Natural killer cell (primary cell): Measurements from ENCODE around the gene TEX9. TPM values are rescaled to one million over a fixed set of nuclear protein-coding genes. Genes with fewer than 3 reads are reported as not detected.

ENCODE experiments used
- ATAC-seq, 3 donors: fragments of 150-1000 bp in 2 of 3; fragments of 200-7000 bp in 1 of 3; cut with Tn5 transposase; 1 replicate in 1 of 3; 2 replicates in 2 of 3; pipeline ENCODE4 v1.10.0; 2021; ENCODE audit warnings: mild to moderate bottlenecking in 2 of 3, moderate library complexity in 2 of 3
- DNase-seq, 2 donors: peaks; one replicate each; pipeline versions ENCODE4 v3.0.0 to v3.0.0-alpha.2; 2013 to 2021; ENCODE audit warnings: mixed read lengths in 1 of 2
- H3K27ac ChIP-seq: one replicate; pipeline ENCODE4 v1.5.1; 2013; ENCODE audit warnings: mild to moderate bottlenecking, low read length
- H3K27me3 ChIP-seq: one replicate; pipeline ENCODE4 v1.6.1; 2013; ENCODE audit warnings: low read length; ENCODE audit not compliant: control insufficient read depth, insufficient read depth
- H3K36me3 ChIP-seq: one replicate; pipeline ENCODE4 v1.6.1; 2013; ENCODE audit warnings: low read length; ENCODE audit not compliant: control insufficient read depth, insufficient read depth
- H3K4me1 ChIP-seq: one replicate; pipeline ENCODE4 v1.6.1; 2013; ENCODE audit warnings: low read length; ENCODE audit not compliant: control insufficient read depth, insufficient read depth
- H3K4me3 ChIP-seq: one replicate; pipeline ENCODE4 v1.5.1; 2013; ENCODE audit warnings: low read length
- H3K9me3 ChIP-seq: one replicate; pipeline ENCODE4 v1.6.1; 2013; ENCODE audit warnings: low read length; ENCODE audit not compliant: control insufficient read depth, insufficient read depth
- H3K27ac Mint-ChIP-seq, 2 donors: one replicate each; pipeline ENCODE4 v1.8.0; 2022; ENCODE audit warnings: mild to moderate bottlenecking in 2 of 2, mixed read lengths in 2 of 2, moderate library complexity in 1 of 2
- H3K27me3 Mint-ChIP-seq, 2 donors: one replicate each; pipeline ENCODE4 v1.8.0; 2022; ENCODE audit warnings: low read depth in 2 of 2, mixed read lengths in 2 of 2
- H3K36me3 Mint-ChIP-seq: one replicate; pipeline ENCODE4 v1.8.0; 2022; ENCODE audit warnings: mixed read lengths
- H3K4me1 Mint-ChIP-seq, 2 donors: one replicate each; pipeline ENCODE4 v1.8.0; 2022; ENCODE audit warnings: mixed read lengths in 2 of 2
- H3K4me3 Mint-ChIP-seq: one replicate; pipeline ENCODE4 v1.8.0; 2022; ENCODE audit warnings: mild to moderate bottlenecking, moderate library complexity, mixed read lengths
- H3K9me3 Mint-ChIP-seq, 2 donors: one replicate each; pipeline ENCODE4 v1.8.0; 2022; ENCODE audit warnings: mixed read lengths in 2 of 2
- WGBS: methylation state at CpG from one replicate; pipeline ENCODE4 v1.1.7; 2013; ENCODE audit warnings: missing lambda C conversion rate; ENCODE audit not compliant: insufficient coverage; 5-methylcytosine and 5-hydroxymethylcytosine counted together
- intact Hi-C: fragments of 100-400 bp; cut with micrococcal nuclease; formaldehyde crosslinking; loops from one replicate; pipeline ENCODE4 v1.14.2; 2022
- total RNA-seq, 4 donors: library from RNA; stranded (reverse); fragments of 120-200 nt in 1 of 4; gene quantifications; one replicate each; pipeline versions ENCODE4 v1.2.3 to v1.2.4, GENCODE V29; 2013 to 2022
- TF ChIP-seq, protein P1 (sequence below): fragments of 200-600 bp; IDR thresholded peaks from one replicate; pipeline ENCODE4 v1.8.0; 2022; ENCODE audit warnings: antibody characterized with exemption

The TEX9 gene
- total RNA-seq, 3 donors from 2014 or later (not counting 1 experiment from before 2014, with no cell fraction given), result 0.54 to 1.1 (median 1.1) TPM

DNA sequence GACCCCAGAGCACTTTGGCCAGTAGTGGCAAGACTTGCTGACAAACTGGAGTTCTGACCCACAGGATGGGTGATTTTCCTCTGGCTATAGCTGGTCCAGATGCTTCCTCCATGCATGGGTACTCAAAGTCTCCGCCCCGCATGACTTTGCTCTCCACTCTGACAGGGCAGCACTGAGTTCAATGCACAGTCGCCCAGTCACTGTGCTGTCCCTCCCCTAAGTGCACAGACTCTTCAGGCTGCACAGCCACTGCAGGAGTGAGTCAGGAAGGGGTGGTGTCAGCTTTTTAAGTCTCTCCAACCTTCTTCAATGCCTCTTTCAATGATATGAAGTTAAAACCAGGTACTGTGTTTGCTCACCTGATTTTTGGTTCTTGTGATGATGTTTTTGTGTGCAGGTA lies 17.8 kb downstream of the TEX9 start:
- intact Hi-C loops, result no loop called here
- no peak for ATAC-seq
- Mint-ChIP-seq H3K9me3 (peaks cover 6 to 27% of the 10 kb centered on the region in 2 donors), H3K36me3 (peaks cover 11% of the 10 kb centered on the region), H3K27ac (no peak overlapping the region), H3K27me3 (peaks cover 0 to 3% of the 10 kb centered on the region in 2 donors), H3K4me3 (no peak overlapping the region), H3K4me1 (no peaks in the 10 kb centered on the region)
- Histone ChIP-seq H3K9me3 (peaks cover 3% of the 10 kb centered on the region), H3K36me3 (no peaks in the 10 kb centered on the region), H3K27me3 (no peaks in the 10 kb centered on the region), H3K27ac (no peak overlapping the region), H3K4me3 (no peak overlapping the region), H3K4me1 (no peaks in the 10 kb centered on the region)
- WGBS, result 99% methylated on average over 3 of the region's 3 CpGs
- no peak for DNase-seq
- TF ChIP-seq, protein P1, sequence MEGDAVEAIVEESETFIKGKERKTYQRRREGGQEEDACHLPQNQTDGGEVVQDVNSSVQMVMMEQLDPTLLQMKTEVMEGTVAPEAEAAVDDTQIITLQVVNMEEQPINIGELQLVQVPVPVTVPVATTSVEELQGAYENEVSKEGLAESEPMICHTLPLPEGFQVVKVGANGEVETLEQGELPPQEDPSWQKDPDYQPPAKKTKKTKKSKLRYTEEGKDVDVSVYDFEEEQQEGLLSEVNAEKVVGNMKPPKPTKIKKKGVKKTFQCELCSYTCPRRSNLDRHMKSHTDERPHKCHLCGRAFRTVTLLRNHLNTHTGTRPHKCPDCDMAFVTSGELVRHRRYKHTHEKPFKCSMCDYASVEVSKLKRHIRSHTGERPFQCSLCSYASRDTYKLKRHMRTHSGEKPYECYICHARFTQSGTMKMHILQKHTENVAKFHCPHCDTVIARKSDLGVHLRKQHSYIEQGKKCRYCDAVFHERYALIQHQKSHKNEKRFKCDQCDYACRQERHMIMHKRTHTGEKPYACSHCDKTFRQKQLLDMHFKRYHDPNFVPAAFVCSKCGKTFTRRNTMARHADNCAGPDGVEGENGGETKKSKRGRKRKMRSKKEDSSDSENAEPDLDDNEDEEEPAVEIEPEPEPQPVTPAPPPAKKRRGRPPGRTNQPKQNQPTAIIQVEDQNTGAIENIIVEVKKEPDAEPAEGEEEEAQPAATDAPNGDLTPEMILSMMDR, result no peak

- Mint-ChIP-seq H3K36me3 (no peaks in the 10 kb centered on the region), H3K27me3 (peaks cover 0 to 5% of the 10 kb centered on the region in 2 donors), H3K4me3 (no peak overlapping the region), H3K27ac (no peak overlapping the region), H3K4me1 (no peaks in the 10 kb centered on the region), H3K9me3 (peaks cover under 1 to 7% of the 10 kb centered on the region in 2 donors)
- Histone ChIP-seq H3K36me3 (no peaks in the 10 kb centered on the region), H3K4me1 (no peaks in the 10 kb centered on the region), H3K27me3 (no peaks in the 10 kb centered on the region), H3K27ac (no peak overlapping the region), H3K9me3 (peaks cover 3% of the 10 kb centered on the region), H3K4me3 (no peak overlapping the region)
- ATAC-seq (no peak), DNase-seq (no peak)
- TF ChIP-seq, protein P1, result no peak
- intact Hi-C loops, result no loop called here
- WGBS, result 63% methylated on average over 1 of the region's 3 CpGs
Observed at GRCh38 chr15:56385908-56386307, 20.7 kb downstream of the TEX9 start.

DNA sequence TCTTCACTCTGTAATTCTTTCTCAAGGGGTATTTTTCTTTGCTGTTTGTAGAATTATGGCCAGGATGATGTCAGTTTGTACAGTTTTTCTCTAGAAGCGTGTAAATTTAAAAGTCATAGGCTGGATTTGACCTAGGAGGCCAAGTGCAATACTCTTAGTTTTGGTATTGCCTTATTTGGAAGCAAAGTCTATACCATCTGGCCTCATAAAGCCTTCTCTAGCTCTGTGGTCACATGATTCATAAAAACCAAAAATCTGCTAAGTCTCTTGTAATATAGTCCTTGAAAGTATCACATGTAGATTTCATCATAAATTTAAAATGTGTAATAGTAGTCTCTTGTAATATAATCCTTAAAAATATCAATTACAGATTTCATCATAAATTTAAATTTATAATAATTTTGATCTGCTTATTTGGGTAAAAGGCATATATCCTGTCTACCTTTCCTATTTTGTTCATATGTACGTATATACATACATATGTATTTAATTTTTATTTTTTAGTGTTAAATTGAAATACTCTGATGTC lies 25.6 kb downstream of the TEX9 start:
- H3K4me1 ChIP-seq, result no peaks in the 10 kb centered on the region
- intact Hi-C loops, result no loop called here
- peaks cover 0 to 5% of the 10 kb centered on the region in 2 donors for H3K27me3 Mint-ChIP-seq
- 92% methylated on average over 1 of the region's 2 CpGs for WGBS
- H3K4me1 Mint-ChIP-seq, result no peaks in the 10 kb centered on the region
- no peaks in the 10 kb centered on the region for H3K36me3 Mint-ChIP-seq
- no peaks in the 10 kb centered on the region for H3K9me3 ChIP-seq
- no peak overlapping the region for H3K27ac ChIP-seq
- no peak overlapping the region for H3K4me3 Mint-ChIP-seq
- H3K4me3 ChIP-seq, result no peak overlapping the region
- DNase-seq, result no peak
- H3K27ac Mint-ChIP-seq, result no peak overlapping the region
- no peaks in the 10 kb centered on the region for H3K27me3 ChIP-seq
- no peak for ATAC-seq
- TF ChIP-seq, protein P1, result no peak
- H3K36me3 ChIP-seq, result no peaks in the 10 kb centered on the region
- H3K9me3 Mint-ChIP-seq, result no peaks in the 10 kb centered on the region

GRCh38 chr15:56393277-56393676 lies 28.1 kb downstream of the TEX9 start:
- Mint-ChIP-seq H3K4me1 (no peaks in the 10 kb centered on the region), H3K27me3 (peaks cover 0 to 4% of the 10 kb centered on the region in 2 donors), H3K36me3 (no peaks in the 10 kb centered on the region), H3K27ac (no peak overlapping the region), H3K4me3 (no peak overlapping the region), H3K9me3 (no peaks in the 10 kb centered on the region)
- no peaks in the 10 kb centered on the region for H3K9me3 ChIP-seq
- H3K27ac ChIP-seq, result no peak overlapping the region
- no peak overlapping the region for H3K4me3 ChIP-seq
- no peaks in the 10 kb centered on the region for H3K27me3 ChIP-seq
- intact Hi-C loops, result no loop called here
- no peaks in the 10 kb centered on the region for H3K36me3 ChIP-seq
- DNase-seq (no peak), ATAC-seq (no peak)
- no peaks in the 10 kb centered on the region for H3K4me1 ChIP-seq
- TF ChIP-seq, protein P1, result no peak
- WGBS, result 86% methylated on average over 1 of the region's 1 CpG
